Lung microvascular endothelial cell (primary cell): ENCODE results near the gene ERP27. TPM values are rescaled to one million over a fixed set of nuclear protein-coding genes. Genes with fewer than 3 reads are reported as not detected.

Experiments used
- DNase-seq, 2 donors: peaks; one replicate each; pipeline versions ENCODE4 v3.0.0 to v3.0.0-alpha.2; 2010; ENCODE audit warnings: low read depth in 2 of 2
- total RNA-seq: library from RNA; depleted of rRNA; stranded (reverse); fragments of >200 nt; gene quantifications from 2 replicates; pipeline ENCODE4 v1.2.1, GENCODE V29; 2014

Gene ERP27
- total RNA-seq, 1 donor from 2014 or later, result not detected

DNA sequence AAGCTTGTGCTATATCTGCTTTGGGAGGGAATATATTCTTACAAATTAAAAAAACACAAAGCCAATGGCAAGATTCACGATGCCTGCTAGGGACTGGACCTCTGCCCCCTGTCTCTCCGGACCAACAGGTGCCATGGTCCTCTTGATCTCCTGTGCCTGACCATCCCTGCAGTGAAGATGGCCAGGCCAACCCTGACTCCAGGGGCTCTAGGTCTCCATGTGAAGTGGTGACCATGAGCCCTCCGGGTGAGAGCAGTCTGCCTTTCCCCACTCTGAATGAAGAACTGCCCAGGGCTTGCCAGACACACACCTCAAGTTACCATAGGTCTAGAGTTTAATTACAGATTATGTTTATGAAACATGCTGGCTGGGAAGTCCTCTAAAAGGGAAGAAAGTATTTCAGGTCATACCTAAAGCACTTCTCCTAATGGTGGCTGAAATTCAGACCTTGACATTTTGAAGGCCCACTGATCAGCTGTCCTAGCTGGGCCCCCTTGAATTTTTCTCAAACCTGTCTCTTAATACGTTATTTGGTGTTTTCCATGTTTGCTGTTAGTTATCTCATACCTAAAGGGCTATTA, 21.7 kb upstream of the ERP27 start:
- DNase-seq, result no peak

DNA sequence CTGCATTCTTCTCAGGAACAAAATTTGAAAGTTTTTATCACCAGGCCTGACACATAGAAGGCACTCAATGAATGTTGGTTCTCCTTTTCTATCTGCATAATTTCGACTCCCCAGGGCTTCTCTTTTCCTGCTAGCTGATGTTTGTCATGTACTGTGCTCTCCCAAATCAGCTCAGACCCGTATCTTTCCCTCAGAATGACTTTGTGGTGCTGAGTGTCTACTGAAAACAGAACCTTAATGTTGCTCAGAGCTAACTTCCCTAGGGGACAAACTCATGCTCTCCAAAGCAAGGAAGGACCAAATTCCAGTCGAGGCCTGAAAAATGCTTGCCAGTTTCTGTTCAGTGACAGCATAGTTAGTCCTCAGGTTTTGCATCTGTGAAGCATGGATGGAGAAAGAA, 21.1 kb upstream of the ERP27 start:
- no peak for DNase-seq

DNA sequence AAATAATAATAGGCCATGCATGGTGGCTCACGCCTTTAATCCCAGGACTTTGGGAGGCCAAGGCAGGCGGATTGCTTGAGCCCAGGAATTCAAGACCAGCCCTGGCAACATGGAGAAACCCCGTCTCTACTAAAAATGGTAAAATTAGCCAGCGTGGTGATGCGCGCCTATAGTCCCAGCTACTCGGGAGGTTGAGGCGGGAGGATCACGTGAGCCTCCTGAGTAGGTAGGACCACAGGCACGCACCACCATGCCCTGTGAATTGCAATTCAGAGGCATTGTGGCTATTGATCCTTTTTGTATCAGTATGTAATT, 20.7 kb upstream of the ERP27 start:
- DNase-seq, result no peak

DNA sequence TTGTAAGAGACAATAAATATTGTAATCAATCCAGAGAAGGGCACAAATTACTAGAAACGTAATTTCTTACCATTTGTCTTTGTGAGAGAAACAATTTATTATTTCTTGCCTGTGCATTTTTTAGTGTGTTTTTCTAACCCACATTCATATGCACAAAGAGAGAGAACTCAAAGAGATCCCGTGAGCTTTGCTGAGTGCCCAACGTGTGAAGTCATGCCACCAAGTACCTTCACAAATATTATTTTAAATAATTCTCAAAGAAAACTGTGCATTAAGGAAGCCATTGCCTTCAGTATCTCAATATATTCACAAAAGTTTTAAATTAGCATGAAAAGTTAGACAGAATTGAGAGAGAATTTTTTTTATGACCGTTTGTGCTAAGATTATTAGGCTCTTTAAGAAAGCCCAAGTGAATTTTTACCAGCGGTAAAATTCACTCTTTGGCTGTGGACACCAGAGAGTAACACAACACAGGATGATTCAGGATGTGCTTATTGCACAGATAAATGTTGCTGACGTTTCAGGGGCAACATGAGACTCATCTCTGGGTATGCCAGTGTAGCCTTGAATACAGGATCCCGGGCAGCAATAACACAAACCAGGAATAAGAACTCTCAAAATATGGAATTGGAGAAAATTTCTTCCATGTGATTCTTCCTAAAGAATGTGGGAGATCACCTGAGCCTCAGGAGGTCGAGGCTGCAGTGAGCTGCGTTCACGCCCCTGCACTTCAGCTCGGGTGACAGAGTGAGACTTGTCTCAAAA, 20.2 kb upstream of the ERP27 start:
- DNase-seq, result peak in 1 of 2 donors; percentile 27

DNA sequence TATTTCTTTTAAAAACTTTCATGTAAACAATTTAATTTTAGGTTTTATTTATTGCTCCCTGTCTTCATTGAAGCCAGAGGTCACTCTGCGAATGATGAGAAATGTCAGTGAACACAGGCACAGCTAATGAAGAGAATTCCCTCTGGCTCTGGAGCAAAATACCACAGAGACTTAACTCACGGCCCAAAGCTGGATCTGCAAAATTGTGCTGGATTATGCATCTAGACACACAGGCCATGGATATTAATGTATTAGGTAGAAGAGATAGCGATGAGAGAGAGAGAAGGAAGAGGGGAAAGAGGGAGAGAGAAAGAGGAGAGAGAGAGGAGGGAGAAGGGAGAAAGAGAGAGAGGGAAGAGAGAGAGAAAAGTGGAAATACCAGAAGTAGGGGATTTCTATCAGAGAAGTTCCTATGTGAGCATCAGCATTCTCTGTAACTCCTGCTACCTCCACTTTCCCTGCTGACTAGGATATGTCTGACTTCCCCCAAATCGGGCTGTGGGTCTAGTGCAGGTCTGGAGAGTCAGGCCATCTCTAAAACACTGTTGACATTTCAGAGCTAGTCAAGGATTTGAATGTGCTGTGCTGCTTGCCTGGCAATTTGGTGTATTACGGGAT, 19.3 kb upstream of the ERP27 start:
- no peak for DNase-seq

DNA sequence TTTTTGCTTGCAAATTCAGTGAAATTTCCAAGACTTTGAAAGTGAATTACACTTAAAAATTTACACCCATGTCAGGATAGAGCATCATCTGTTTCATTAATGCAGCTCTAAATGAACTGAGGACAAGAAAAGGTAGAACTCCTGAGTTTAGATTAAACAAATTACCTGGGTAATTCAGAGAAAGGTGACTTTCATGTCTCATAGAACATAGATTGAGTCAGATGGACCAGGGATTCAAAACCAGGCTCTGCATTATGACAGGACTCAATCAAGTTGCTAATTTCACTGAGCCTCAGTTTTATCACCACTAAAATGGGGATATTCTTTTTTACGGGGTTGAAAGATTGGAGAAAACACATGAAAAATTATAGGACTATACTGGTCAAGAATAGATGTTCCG, 18.6 kb upstream of the ERP27 start:
- no peak for DNase-seq

DNA sequence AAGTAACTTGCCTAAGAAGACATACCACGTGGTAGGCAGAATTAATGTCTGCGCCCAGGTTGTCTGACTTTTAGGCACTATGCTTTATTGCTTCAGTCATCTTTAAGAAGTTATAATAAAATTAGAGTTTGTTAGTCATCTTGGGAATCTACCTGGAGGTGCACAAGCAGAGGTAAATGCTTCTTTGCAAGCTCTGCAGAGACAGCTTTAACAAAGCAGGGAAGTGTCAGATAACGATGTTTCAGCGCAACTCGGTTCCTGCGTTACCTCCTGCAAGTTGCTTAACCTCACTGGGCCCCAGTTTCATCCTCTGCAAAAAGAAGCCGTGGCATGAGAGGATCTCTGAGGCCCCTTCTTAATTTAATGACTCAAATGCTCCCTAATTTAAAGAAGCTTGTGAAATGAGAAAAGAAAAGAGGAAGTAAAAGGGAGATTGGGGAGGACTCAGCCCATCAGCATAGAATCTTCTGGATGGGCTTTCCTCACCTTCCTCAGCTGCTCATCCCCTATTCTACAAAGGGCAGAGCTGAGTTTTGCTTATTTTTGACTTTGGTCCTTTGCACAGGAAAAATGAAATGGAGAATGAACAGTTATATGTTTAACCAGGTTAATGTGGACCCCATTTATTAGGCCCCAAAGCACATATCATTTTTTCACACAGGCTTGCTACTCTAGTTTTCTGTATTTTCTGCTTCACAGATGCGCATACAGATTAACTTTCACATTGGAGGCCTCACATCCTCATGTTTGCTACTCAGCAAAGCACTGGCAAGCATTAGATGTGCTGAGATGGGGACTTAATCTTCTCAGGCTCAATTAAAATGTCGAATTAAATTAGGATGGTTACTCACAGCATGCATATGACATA, 17.9 kb upstream of the ERP27 start:
- no peak for DNase-seq

DNA sequence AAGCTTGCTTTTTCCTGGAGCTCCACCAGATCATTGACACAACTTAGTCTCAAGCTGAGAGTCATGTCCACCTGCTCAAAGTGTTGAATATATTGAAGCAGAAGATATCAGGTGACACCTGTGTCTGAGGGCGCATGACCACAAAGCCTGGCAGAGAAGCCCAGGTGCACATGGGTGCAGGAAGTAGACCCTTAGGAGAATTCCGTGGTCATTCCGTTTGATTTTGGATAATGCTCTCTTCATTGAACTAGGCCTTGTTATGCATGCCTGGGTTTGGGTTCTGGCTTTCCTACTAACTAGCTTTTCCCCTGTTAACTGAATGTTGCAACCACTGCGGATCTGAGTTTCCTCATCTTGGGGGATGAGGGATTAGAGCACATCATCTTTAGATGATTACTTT, 15.9 kb upstream of the ERP27 start:
- no peak for DNase-seq

DNA sequence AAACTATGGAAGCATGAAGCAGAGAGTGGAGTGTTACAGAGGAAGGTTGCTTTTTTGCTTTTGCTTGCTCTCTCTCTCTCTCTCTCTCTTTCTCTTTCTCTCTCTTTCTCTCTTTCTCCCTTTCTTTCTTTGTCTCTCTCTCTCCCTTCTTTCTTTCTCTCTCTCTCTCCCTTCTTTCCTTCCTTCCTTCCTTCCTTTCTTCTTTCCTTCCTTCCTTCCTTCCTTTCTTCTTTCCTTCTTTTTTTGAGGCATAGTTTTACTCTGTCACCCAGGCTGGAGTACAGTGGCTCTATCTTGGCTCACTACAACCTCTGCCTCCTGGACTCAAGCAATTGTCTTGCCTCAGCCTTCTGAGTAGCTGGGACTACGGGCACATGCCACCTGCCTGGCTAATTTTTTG, 15.4 kb upstream of the ERP27 start:
- DNase-seq, result no peak

DNA sequence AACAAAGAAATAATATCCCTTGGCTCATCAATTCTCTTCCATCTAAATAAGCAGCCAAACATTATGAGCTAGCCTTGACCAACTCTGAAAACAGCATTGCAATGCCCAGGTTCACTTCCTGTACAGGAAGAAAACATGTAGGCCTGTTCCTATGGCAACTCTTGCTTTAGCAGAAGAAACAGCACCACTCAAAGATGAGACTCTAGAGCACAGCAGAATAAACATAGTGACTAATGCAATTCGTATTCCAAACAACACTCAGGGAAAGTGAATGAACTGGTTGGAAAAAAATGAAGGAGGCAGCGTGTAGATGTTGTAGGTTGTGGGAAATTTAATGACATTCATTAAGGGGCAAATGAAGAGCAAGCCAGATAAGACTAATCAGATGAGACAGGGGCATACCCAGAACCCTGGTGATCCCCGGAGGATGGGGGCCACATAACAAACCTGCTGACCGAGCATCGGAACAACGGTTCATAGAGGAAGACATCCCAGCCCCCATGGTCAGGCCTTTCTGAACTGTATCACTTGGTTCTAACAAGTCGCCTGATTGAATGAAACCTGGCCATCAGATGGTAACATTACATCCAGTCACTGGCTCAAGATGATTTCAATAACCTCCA, 14.1 kb upstream of the ERP27 start:
- DNase-seq, result peak; percentile 98 to 100

DNA sequence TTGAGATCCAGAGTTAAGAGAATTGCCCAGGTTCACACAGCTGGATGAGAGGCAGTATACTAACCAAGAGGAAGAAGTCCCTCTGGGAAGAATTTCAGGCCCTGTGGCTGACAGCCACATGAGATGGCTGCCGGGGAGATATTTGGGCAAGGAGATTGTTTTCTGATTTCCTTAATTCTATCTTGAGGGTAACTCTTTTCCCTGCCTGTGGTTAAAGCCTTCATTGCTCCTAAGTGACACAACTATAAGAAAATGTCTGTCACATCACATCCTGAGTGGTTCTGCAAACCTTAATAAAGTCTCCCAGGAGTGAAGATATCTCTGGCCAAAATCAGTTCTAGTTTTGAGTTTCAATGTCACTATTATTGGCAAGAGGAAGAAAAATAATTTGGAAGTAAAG, 13.5 kb upstream of the ERP27 start:
- no peak for DNase-seq

DNA sequence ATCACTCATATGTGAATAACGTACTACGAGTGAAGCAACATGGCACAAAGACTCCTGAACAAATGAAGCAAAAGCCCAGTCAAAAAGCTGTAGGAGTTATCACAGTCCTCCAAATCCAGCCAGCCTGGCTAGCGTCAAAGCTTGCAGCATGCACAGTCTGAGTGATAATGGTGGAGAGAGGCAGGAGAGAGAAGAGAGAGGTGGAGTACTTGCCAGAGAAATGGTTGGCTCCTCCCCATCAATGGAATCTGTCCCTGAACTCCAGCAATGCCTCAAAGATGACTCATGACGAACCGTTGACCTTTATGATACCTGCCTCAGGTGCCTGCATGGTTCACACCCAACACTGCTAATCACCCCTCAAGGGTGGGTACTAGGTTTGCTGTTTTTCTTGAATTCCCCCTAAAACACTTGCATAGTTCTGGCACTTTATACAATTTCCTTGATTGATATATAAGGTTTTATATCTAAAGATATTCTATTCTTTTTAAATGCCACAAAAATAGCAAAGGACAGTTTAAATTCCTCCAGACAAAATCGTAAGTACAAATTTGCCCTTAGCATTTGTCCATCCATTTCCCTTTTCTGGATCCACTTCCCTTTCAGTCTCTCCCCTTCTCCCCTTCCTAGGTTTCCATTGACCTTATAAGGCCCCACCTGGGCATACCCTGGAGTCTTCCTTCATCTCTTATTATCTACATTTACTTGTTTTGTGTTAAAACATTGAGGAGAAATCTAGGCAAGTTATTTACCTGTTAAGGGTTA, 12.8 kb upstream of the ERP27 start:
- peak; percentile 45 to 48 for DNase-seq

DNA sequence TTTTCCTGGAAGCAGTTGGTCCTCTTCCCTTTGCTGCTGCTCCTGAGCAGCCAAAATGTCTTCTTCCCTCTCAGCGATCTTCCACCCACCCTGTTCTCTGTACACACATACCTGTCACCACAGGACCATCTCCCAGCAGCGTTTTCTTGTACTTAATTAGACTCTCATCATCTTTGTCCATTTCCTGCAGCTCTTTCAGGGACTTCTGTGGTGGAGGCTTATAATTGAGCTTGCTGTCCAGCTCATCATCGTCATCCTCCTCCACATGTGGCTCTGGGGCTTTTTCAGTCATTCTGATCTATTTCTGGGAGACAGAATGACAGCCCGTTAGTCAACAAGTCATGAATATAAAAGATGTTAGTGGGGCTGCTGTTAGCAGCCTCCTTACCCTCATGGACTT, 12.1 kb upstream of the ERP27 start:
- no peak for DNase-seq

DNA sequence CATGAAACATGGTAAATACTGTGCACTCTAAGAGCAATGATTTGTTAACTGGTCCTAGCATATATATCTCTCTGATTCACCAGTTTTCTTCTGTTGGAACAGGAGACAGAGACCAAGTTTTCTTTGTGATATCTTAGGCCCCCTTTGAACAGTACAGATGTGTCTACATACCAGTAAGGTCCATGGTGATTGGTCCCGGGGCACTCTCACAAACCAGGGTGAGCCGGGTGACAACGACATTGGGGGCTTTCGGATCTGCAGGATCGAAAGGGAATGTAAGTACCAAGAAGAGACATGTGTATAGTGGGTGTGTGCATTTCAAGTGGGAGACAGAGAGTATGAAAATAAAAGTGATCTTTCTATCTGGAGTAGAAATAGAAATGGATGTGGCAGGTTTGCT, 11.3 kb upstream of the ERP27 start:
- no peak for DNase-seq

DNA sequence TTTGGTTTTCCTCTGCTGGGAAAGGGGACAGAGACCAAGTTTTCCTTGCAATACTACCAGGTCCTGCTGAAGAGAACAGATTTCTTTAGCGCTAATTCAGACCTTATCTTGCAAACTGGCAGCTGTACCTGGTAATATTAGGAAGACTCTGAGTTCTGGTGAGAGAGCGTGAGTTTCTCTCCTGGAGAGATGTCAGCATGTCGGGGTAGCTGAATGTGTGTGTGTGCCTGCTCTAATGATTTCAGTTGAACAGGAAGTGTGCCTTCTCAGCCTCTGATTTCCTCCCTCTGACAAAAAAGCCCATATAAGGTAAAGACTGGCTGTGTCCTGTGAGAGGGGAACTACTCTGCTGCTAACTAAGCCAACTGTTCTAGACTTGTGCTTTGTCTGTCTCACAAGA, 10.3 kb upstream of the ERP27 start:
- DNase-seq, result peak; percentile 96 to 97

DNA sequence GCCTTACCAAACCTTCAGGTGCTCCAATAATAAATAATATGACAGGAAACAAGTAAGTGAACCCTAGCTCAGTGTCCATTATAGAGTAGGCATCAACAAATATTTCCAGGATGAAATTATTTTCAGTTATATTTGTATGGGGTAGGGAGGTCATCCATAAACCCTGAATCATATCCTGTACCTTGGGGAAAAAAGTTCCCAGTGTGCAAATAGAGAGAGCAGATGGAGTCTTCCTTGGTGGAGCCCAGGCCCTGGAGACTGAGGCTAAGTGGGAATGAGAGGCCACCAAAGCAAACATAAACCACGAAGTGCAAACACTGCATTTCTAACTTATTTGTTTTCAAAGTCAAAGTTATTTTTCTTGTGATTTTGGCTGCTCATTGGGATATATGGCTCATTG, 8.5 kb upstream of the ERP27 start:
- peak; percentile 57 to 72 for DNase-seq

DNA sequence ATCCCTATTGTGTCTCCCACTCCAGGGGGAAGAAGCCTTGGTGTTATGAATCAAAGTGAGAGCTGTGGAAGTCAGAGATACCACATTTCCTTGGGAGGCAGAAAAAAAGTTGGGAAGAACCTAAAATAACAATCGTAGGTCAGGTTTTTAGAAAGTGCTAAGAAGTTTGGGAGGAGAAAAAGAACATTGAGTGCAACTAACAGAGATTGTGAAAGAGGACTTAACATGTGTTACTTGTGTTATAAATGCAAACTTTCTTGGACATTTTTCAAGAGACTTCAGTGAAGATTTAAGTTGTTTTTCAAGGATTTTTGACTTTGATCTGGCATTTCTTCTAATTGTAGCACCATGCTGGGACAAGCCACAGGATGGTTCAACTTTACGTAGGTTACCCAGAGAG, 7.8 kb upstream of the ERP27 start:
- DNase-seq, result no peak

DNA sequence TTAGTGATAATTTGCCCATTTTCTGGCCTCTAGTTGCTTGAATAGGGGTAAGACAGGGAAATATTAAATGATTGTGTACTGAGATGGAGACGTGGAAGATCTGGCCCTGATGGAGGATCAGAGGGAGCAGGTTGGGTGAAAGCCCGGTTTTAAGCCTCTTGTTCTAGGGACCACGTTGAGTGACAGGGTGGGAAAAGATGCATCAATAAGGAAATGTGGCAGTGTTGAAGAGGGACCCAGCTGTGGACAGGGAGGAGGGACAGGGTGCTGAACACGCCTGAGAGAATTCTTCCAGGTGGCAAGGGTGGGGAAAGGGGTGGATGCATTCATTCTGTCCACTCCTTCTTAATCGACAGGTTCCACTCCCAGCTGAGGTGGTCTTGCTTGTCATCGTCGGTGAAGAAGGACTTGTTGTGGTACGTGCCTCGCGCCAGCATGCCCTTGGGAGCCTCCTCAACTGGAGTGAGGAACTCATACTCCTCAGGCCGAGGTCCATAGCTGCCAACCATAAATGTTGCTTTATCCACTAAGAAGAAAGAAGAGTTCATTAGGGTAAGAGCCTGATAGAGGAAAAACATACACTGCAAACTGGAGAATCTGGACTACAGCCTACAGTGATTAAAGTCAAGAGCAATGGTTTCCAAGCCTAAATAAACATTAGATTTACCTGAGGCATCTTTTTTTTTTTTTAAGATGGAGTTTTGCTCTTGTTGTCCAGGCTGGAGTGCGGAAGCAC, 4.0 kb upstream of the ERP27 start:
- no peak for DNase-seq

DNA sequence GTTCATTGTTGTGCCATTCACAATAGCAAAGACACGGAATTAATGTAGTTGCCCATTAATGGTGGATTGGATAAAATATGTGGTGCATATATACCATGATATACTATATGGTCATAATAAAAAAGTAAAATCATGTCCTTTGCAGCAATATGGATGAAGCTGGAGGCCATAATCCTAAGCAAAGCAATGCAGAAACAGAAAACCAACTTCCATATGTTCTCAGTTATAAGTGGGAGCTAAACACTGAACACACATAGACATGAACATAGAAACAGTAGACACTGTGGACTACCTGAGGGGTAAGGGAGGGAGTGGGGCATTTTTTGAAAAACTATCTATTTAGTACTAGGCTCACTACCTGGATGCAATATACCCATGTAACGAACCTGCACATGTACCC, 3.0 kb upstream of the ERP27 start:
- DNase-seq, result no peak

DNA sequence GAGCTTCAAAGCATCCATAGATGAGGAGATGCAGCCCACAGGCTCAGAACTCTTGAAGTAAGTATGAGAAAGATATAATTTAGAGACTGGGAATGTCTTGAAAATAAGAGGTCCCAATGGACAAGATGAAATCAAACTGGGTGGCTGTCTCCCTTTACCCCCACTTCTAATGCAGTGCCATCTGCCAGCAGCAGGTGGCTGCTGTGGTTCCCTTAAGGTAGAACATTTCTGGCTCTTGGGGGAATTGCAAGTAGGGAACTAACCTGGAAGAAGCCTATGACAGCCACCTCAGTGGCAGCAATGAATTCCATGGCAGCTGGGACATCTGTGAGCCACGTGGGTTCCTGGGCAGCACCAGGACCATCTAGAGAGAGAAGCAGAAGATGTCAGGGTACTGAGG, 648 bp downstream of the ERP27 start:
- DNase-seq, result no peak
